A673 (cell line): ENCODE measurements around the gene SPDYE4.

ENCODE experiments used
- CTCF ChIP-seq: fragments of 300-800, 200-600 bp; sonication (generic); conservative IDR thresholded peaks from 2 replicates; pipeline ENCODE4 v1.5.1; 2017; ENCODE audit warnings: low read depth, mild to moderate bottlenecking, antibody characterized with exemption, low read length, moderate library complexity, mixed read lengths
- EZH2 ChIP-seq: fragments of 200-600 bp; sonication (generic); IDR thresholded peaks from 2 replicates; pipeline ENCODE4 v1.6.1; 2017; ENCODE audit warnings: borderline replicate concordance, low read depth, mild to moderate bottlenecking, mixed read lengths, antibody characterized with exemption, low read length; ENCODE audit not compliant: poor library complexity, severe bottlenecking

GRCh38 chr17:8789743-8790142, 31.4 kb upstream of the SPDYE4 start:
- TF ChIP-seq CTCF (no peak), EZH2 (no peak)
